ENCODE measurements around the gene SPP1.

GRCh38 chr4:88005076-88005475 is 29.6 kb downstream of the SPP1 start:
- TF ChIP-seq CTCF (IDR thresholded peaks at IDR 0.05) (no peak), POLR2A (IDR thresholded peaks at IDR 0.05) (no peak)
